Uterus (tissue), 4 donors: ENCODE data around the gene ARID5B. TPM values are rescaled to one million over a fixed set of nuclear protein-coding genes. Genes with fewer than 3 reads are reported as not detected.

Experiments
- DNase-seq, 2 donors: peaks; one replicate each; pipeline ENCODE4 v3.0.0-alpha.2; 2019 to 2020
- H3K27ac ChIP-seq, 2 donors: fragments of 200-600 bp; sonication (generic); 1 replicate in 1 of 2; 2 replicates in 1 of 2; pipeline ENCODE4 v1.5.1; 2016 to 2018
- H3K27me3 ChIP-seq, 2 donors: fragments of 200-600 bp; sonication (generic); one replicate each; pipeline ENCODE4 v1.5.1; 2018 to 2019; ENCODE audit warnings: control low read depth in 1 of 2
- H3K36me3 ChIP-seq, 2 donors: fragments of 200-600 bp; sonication (generic); one replicate each; pipeline ENCODE4 v1.5.1; 2019; ENCODE audit warnings: control low read depth in 1 of 2
- H3K4me1 ChIP-seq, 2 donors: fragments of 200-600 bp; sonication (generic); one replicate each; pipeline ENCODE4 v1.5.1; 2018 to 2019; ENCODE audit warnings: control low read depth in 1 of 2
- H3K4me3 ChIP-seq, 2 donors: fragments of 200-600 bp; sonication (generic); 1 replicate in 1 of 2; 2 replicates in 1 of 2; pipeline ENCODE4 v1.5.1; 2018 to 2019; ENCODE audit warnings: mild to moderate bottlenecking in 1 of 2
- H3K9me3 ChIP-seq, 2 donors: fragments of 200-600 bp; sonication (generic); one replicate each; pipeline ENCODE4 v1.5.1; 2019; ENCODE audit warnings: control low read depth in 1 of 2
- POLR2A ChIP-seq, 2 donors: fragments of 450-650 bp; IDR thresholded peaks; one replicate each; pipeline ENCODE4 v1.6.1; 2016; ENCODE audit warnings: antibody characterized with exemption in 2 of 2, mild to moderate bottlenecking in 1 of 2, moderate library complexity in 1 of 2
- intact Hi-C: fragments of 100-400 bp; cut with DNase I; formaldehyde crosslinking; loops from one replicate; pipeline ENCODE4 v1.15.1; 2023; ENCODE audit warnings: low total_unique reads
- total RNA-seq, 4 donors: library from RNA; depleted of rRNA in 3 of 4; stranded (reverse); fragments of >200 nt in 3 of 4; gene quantifications; one replicate each; pipeline versions ENCODE4 v1.1.0 to v1.2.4, GENCODE V29; 2014 to 2023
- TF ChIP-seq, protein P1 (sequence below), 4 experiments: fragments of 200-600 bp in 2 of 4; fragments of 450-650 bp in 2 of 4; sonication (generic) in 2 of 4; IDR thresholded peaks; one replicate each; pipeline ENCODE4 v1.5.1; 2016 to 2019; ENCODE audit warnings: antibody characterized with exemption in 4 of 4, mild to moderate bottlenecking in 2 of 4, moderate library complexity in 1 of 4
- donor health status: DM: yes; HTN: yes; CAD: no.

ARID5B gene
- total RNA-seq, 4 donors from 2014 or later, result 38.7 to 64.1 (median 56.6) TPM

DNA sequence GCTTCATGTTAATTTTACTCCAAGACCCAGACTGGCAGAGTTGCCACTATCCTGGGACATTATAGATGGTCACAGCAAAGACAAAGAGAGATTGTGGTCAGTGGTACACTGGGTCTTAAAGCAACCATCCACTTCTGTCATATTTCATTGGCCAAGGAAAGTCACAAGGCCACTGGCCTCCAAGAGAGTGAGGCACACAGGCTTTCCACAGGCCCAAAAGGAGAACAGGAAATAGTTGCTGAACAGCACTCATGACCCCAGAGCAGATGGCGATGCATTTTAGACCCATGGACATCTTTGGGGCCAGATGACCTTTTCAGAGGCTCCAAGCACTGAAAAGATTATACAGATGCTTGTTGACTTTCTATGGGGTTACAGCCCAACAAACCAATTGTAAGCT, 97.4 kb downstream of the ARID5B start:
- H3K4me3 ChIP-seq, result no peak overlapping the region
- H3K36me3 ChIP-seq, result no peaks in the 10 kb centered on the region
- no peak for TF ChIP-seq POLR2A (IDR thresholded peaks at IDR 0.05)
- TF ChIP-seq, protein P1, sequence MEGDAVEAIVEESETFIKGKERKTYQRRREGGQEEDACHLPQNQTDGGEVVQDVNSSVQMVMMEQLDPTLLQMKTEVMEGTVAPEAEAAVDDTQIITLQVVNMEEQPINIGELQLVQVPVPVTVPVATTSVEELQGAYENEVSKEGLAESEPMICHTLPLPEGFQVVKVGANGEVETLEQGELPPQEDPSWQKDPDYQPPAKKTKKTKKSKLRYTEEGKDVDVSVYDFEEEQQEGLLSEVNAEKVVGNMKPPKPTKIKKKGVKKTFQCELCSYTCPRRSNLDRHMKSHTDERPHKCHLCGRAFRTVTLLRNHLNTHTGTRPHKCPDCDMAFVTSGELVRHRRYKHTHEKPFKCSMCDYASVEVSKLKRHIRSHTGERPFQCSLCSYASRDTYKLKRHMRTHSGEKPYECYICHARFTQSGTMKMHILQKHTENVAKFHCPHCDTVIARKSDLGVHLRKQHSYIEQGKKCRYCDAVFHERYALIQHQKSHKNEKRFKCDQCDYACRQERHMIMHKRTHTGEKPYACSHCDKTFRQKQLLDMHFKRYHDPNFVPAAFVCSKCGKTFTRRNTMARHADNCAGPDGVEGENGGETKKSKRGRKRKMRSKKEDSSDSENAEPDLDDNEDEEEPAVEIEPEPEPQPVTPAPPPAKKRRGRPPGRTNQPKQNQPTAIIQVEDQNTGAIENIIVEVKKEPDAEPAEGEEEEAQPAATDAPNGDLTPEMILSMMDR (IDR thresholded peaks at IDR 0.05), result no peak
- H3K9me3 ChIP-seq, result no peaks in the 10 kb centered on the region
- H3K27ac ChIP-seq, result no peak overlapping the region
- H3K4me1 ChIP-seq, result peaks cover 2 to 7% of the 10 kb centered on the region in 2 donors
- no peaks in the 10 kb centered on the region for H3K27me3 ChIP-seq
- intact Hi-C loops, result no loop called here
- DNase-seq, result no peak

DNA sequence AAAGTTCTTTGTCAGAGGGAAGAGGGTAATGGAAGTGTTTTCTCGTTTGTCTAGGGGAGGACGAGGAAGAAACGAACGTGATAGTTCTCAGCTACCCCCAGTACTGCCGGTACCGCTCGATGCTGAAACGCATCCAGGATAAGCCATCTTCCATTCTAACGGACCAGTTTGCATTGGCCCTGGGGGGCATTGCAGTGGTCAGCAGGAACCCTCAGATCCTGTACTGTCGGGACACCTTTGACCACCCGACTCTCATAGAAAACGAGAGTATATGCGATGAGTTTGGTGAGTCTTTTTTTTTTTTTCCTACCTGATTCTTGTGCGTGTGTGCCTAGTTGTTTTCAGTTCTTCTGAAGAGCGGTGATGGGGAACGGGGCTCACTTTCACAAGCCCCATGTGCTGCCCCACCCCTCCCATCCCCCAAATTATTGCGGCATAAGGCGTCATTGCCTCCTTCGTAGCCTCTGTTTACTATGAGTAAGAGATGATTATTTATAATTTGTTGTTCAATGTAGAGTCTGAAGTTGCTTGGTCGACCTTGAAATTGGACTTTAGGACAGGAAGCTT, 98.6 kb downstream of the ARID5B start:
- H3K27ac ChIP-seq, result no peak overlapping the region
- H3K27me3 ChIP-seq, result no peaks in the 10 kb centered on the region
- H3K4me1 ChIP-seq, result peaks cover 0 to 7% of the 10 kb centered on the region in 2 donors
- TF ChIP-seq POLR2A (IDR thresholded peaks at IDR 0.05), result no peak
- TF ChIP-seq, protein P1 (IDR thresholded peaks at IDR 0.05), result no peak
- no peak overlapping the region for H3K4me3 ChIP-seq
- intact Hi-C loops, result no loop called here
- no peak for DNase-seq
- no peaks in the 10 kb centered on the region for H3K9me3 ChIP-seq
- H3K36me3 ChIP-seq, result no peaks in the 10 kb centered on the region

DNA sequence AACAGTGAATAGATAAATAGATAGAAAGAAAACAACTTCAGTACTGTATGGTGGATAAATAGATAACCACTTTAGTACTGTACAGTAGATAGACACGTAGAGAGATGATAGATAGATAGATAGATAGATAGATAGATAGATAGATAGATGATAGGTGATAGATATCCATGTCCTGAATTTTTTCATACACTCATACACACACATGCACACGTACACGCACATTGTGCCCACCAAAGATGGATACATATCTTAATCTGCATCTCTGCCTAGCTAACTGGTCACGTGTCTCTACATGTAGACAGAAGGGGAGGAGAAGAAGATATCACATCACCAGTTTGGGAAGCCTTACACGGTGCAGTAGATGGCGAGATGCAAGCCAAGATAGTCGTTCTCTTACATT, 99.2 kb downstream of the ARID5B start:
- Histone ChIP-seq H3K27ac (peak overlapping the region; percentile 9 to 73), H3K9me3 (no peaks in the 10 kb centered on the region), H3K4me1 (peaks cover 0 to under 1% of the 10 kb centered on the region in 2 donors), H3K36me3 (no peaks in the 10 kb centered on the region), H3K27me3 (no peaks in the 10 kb centered on the region), H3K4me3 (no peak overlapping the region)
- intact Hi-C loops, result no loop called here
- TF ChIP-seq POLR2A (IDR thresholded peaks at IDR 0.05), result no peak
- TF ChIP-seq, protein P1 (IDR thresholded peaks at IDR 0.05), result no peak
- no peak for DNase-seq

DNA sequence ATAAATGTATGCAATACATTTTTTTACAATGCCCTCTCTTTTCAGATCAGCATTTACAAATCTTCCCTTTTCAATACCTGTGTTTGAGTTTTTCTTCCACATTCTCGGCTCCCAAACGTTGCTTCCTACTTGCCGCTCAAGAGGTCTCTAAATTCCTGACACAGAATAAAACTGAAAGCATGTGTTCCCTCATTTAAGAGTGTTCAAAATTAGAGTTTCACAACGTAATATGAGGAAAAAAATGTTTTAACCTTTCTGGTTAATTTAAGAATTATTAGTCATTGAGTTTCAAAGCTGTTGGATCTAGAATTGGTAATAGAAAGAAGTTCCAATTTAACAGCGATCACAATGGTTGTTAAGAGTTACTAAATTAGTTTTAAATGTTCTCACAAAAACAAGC, 100.4 kb downstream of the ARID5B start:
- TF ChIP-seq POLR2A (IDR thresholded peaks at IDR 0.05), result no peak
- TF ChIP-seq, protein P1 (IDR thresholded peaks at IDR 0.05), result no peak
- H3K4me1 ChIP-seq, result no peaks in the 10 kb centered on the region

DNA sequence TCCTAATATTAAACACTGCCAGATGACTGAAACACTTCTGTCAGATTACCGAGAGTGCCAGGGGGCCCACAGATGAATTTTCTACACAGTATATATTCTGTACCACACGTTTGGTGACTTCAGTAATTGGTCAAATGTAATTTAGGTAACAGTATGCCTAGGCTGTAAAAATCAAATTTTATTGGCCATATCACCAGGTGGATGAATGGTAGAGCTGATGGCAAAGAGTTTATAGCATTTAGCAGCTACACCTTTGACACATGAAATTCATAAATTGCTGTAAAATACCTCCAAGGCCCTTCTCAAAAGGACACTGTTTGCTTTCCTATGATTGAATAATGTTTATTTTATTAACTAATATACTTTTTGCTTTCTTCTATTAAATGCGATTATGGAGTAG, 101.3 kb downstream of the ARID5B start:
- DNase-seq, result no peak
- TF ChIP-seq, protein P1 (IDR thresholded peaks at IDR 0.05), result no peak
- no peak for TF ChIP-seq POLR2A (IDR thresholded peaks at IDR 0.05)
- Histone ChIP-seq H3K4me1 (no peaks in the 10 kb centered on the region), H3K27me3 (no peaks in the 10 kb centered on the region), H3K9me3 (no peaks in the 10 kb centered on the region), H3K36me3 (peaks cover 0 to 3% of the 10 kb centered on the region in 2 donors), H3K27ac (peak overlapping the region in 1 of 2 donors; percentile 73), H3K4me3 (no peak overlapping the region)
- intact Hi-C loops, result no loop called here

More for the DNA sequence above, 100.4 kb downstream of the ARID5B start:
- Histone ChIP-seq H3K27ac (peak overlapping the region; percentile 9 to 73), H3K36me3 (no peaks in the 10 kb centered on the region), H3K27me3 (no peaks in the 10 kb centered on the region), H3K9me3 (no peaks in the 10 kb centered on the region), H3K4me3 (no peak overlapping the region)
- DNase-seq, result no peak
- intact Hi-C loops, result no loop called here
